K562 (cell line): ENCODE measurements around the gene MTRF1L. TPM values are rescaled to one million over a fixed set of nuclear protein-coding genes. Genes with fewer than 3 reads are reported as not detected.
A peak's percentile ranks its signal among the peaks of the same experiment; 100 is the strongest.

Experiments used
- BCL6 ChIP-seq: fragments of 250-450 bp; sonication (Bioruptor Pico); IDR thresholded peaks from 2 replicates; pipeline ENCODE4 v1.4.0; 2020
- DACH1 ChIP-seq: fragments of 450-650 bp; IDR thresholded peaks from 2 replicates; pipeline ENCODE4 v1.6.1; 2018; ENCODE audit not compliant: partially characterized antibody
- MAFF ChIP-seq: IDR thresholded peaks from 2 replicates; pipeline ENCODE4 v1.6.1; 2012; ENCODE audit warnings: low read length, improper control_type of control experiment
- MXI1 ChIP-seq: IDR thresholded peaks from 2 replicates; pipeline ENCODE4 v1.6.1; 2011; ENCODE audit warnings: low read depth, mild to moderate bottlenecking, improper control_type of control experiment, low read length
- POLR2AphosphoS5 ChIP-seq: IDR thresholded peaks from 2 replicates; pipeline ENCODE4 v1.6.1; 2011; ENCODE audit warnings: mild to moderate bottlenecking, low read depth, low read length, moderate library complexity; ENCODE audit not compliant: control insufficient read depth, insufficient read depth
- STAG1 ChIP-seq: sonication (generic); formaldehyde crosslinking; IDR thresholded peaks from 2 replicates; pipeline ENCODE4 v1.5.0; 2020; ENCODE audit warnings: missing genetic modification reagents, borderline replicate concordance
- TAF9B ChIP-seq: fragments of 450-650 bp; IDR thresholded peaks from 2 replicates; pipeline ENCODE4 v1.6.1; 2018; ENCODE audit warnings: mild to moderate bottlenecking; ENCODE audit not compliant: partially characterized antibody
- ZNF766 ChIP-seq: fragments of 200-800 bp; sonication (Bioruptor generic); conservative IDR thresholded peaks from 2 replicates; pipeline ENCODE4 v1.6.1; 2016; ENCODE audit warnings: missing genetic modification characterization, missing compliant biosample characterization
- polyA plus RNA-seq, 8 experiments: library from polyadenylated mRNA; depleted of rRNA in 4 of 8; stranded (reverse) in 5 of 8; unstranded in 3 of 8; fragments of >200 nt; fragmentation: Nextera tagmentation in 2 of 8; fragmentation: Illumina TruSeq in 1 of 8; extraction: Ambion mirVana in 2 of 8; extraction: Trizol in 1 of 8; gene quantifications; 2 replicates each; pipeline versions ENCODE4 v1.2.1 to v1.2.3, GENCODE V29; 2011 to 2014; ENCODE audit warnings: inconsistent platforms in 1 of 8, missing spikeins in 1 of 8
- total RNA-seq, 7 experiments: library from RNA; depleted of rRNA in 6 of 7; stranded (reverse); fragments of >200 nt in 6 of 7; fragmentation: Illumina TruSeq in 2 of 7; extraction: Trizol in 2 of 7; gene quantifications; 2 replicates each; pipeline versions ENCODE4 v1.2.1 to v1.2.3, GENCODE V29; 2011 to 2021; ENCODE audit warnings: low replicate concordance in 1 of 7
- TF ChIP-seq, protein P1 (sequence below): fragments of 250-450 bp; sonication (Bioruptor Pico); IDR thresholded peaks from 2 replicates; pipeline ENCODE4 v1.9.0; 2021; ENCODE audit warnings: mild to moderate bottlenecking, inconsistent platforms
- TF ChIP-seq, protein P2 (sequence below): fragments of 200-800 bp; sonication (Bioruptor generic); IDR thresholded peaks from 2 replicates; pipeline ENCODE4 v1.6.1; 2017; ENCODE audit warnings: missing genetic modification characterization, missing compliant biosample characterization
- TF ChIP-seq, protein P3 (sequence below): fragments of 250-450 bp; sonication (Bioruptor Pico); IDR thresholded peaks from 2 replicates; pipeline ENCODE4 v1.4.0; 2020
- TF ChIP-seq, protein P4 (sequence below): sonication (generic); formaldehyde crosslinking; IDR thresholded peaks from 2 replicates; pipeline ENCODE4 v1.8.0; 2022; ENCODE audit warnings: mild to moderate bottlenecking, missing genetic modification reagents
- TF ChIP-seq, protein P5 (sequence below), 2 experiments: fragments of 450-650 bp in 1 of 2; IDR thresholded peaks; 2 replicates each; pipeline ENCODE4 v1.6.1; 2011 to 2017; ENCODE audit warnings: low read depth in 2 of 2, antibody characterized with exemption in 1 of 2, borderline replicate concordance in 1 of 2, low read length in 1 of 2, mild to moderate bottlenecking in 1 of 2, mixed read lengths in 1 of 2; ENCODE audit not compliant: control insufficient read depth in 1 of 2

The MTRF1L gene
- total and polyA plus RNA-seq, 9 of the 15 experiments (the other 6 are each of a cell fraction or from before 2014, with no cell fraction given): 10.7 to 34.0 (median 30.2) TPM

DNA sequence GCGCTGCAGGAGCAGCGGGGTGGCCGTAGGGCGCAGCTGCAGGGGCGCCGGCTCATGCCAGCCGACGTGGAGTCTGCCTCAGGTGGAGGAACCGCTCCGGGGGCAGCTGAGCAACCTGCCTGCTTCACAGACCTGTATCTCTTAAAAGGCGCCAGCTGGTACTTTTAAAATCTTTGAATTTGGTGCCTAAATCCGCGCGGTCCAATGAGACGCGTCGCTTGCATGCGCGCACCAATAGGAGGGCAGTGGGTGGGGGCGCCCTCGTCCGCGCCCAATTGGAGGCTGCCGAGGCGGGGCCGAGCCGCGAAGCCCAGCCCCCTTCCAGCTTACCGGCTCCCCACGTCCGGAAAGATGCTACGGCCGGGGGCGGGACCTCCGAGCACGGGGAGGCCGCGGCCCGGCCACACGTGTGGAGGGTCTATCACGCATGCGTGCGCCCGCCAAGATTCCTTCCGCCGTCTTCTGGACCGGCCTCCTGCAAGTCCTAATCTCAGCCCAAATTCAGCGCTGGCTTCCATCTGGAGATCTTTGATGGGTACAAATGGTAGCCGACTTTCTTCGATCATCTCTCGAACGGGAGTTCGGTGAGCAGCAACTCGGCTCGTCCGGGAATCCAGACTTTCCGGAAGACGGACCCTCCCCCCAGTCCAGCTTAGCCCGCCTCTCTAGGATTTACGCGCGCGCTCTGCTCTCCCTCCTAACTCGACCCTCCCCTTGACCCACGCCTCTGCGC is 19.4 kb downstream of the MTRF1L start, which contains the start of gene FBXO5 (continued):
- TF ChIP-seq, protein P1, sequence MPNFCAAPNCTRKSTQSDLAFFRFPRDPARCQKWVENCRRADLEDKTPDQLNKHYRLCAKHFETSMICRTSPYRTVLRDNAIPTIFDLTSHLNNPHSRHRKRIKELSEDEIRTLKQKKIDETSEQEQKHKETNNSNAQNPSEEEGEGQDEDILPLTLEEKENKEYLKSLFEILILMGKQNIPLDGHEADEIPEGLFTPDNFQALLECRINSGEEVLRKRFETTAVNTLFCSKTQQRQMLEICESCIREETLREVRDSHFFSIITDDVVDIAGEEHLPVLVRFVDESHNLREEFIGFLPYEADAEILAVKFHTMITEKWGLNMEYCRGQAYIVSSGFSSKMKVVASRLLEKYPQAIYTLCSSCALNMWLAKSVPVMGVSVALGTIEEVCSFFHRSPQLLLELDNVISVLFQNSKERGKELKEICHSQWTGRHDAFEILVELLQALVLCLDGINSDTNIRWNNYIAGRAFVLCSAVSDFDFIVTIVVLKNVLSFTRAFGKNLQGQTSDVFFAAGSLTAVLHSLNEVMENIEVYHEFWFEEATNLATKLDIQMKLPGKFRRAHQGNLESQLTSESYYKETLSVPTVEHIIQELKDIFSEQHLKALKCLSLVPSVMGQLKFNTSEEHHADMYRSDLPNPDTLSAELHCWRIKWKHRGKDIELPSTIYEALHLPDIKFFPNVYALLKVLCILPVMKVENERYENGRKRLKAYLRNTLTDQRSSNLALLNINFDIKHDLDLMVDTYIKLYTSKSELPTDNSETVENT (CRISPR knock-in tag): peak; percentile 91
- TF ChIP-seq MAFF (no peak), DACH1 (peak; percentile 94), POLR2AphosphoS5 (peak; percentile 86), TAF9B (peak; percentile 25), BCL6 (CRISPR knock-in tag) (no peak), MXI1 (0 out of 2 replicates have a peak, but pooled peaks have one; percentile 58), STAG1 (CRISPR knock-in tag) (no peak), ZNF766 (CRISPR knock-in tag) (0 out of 2 replicates have a peak, but pooled peaks have one; percentile 11)
- TF ChIP-seq, protein P2, sequence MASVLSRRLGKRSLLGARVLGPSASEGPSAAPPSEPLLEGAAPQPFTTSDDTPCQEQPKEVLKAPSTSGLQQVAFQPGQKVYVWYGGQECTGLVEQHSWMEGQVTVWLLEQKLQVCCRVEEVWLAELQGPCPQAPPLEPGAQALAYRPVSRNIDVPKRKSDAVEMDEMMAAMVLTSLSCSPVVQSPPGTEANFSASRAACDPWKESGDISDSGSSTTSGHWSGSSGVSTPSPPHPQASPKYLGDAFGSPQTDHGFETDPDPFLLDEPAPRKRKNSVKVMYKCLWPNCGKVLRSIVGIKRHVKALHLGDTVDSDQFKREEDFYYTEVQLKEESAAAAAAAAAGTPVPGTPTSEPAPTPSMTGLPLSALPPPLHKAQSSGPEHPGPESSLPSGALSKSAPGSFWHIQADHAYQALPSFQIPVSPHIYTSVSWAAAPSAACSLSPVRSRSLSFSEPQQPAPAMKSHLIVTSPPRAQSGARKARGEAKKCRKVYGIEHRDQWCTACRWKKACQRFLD: peak; percentile 78
- TF ChIP-seq, protein P3, sequence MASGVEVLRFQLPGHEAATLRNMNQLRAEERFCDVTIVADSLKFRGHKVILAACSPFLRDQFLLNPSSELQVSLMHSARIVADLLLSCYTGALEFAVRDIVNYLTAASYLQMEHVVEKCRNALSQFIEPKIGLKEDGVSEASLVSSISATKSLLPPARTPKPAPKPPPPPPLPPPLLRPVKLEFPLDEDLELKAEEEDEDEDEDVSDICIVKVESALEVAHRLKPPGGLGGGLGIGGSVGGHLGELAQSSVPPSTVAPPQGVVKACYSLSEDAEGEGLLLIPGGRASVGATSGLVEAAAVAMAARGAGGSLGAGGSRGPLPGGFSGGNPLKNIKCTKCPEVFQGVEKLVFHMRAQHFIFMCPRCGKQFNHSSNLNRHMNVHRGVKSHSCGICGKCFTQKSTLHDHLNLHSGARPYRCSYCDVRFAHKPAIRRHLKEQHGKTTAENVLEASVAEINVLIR (CRISPR knock-in tag): no peak
- TF ChIP-seq, protein P4, sequence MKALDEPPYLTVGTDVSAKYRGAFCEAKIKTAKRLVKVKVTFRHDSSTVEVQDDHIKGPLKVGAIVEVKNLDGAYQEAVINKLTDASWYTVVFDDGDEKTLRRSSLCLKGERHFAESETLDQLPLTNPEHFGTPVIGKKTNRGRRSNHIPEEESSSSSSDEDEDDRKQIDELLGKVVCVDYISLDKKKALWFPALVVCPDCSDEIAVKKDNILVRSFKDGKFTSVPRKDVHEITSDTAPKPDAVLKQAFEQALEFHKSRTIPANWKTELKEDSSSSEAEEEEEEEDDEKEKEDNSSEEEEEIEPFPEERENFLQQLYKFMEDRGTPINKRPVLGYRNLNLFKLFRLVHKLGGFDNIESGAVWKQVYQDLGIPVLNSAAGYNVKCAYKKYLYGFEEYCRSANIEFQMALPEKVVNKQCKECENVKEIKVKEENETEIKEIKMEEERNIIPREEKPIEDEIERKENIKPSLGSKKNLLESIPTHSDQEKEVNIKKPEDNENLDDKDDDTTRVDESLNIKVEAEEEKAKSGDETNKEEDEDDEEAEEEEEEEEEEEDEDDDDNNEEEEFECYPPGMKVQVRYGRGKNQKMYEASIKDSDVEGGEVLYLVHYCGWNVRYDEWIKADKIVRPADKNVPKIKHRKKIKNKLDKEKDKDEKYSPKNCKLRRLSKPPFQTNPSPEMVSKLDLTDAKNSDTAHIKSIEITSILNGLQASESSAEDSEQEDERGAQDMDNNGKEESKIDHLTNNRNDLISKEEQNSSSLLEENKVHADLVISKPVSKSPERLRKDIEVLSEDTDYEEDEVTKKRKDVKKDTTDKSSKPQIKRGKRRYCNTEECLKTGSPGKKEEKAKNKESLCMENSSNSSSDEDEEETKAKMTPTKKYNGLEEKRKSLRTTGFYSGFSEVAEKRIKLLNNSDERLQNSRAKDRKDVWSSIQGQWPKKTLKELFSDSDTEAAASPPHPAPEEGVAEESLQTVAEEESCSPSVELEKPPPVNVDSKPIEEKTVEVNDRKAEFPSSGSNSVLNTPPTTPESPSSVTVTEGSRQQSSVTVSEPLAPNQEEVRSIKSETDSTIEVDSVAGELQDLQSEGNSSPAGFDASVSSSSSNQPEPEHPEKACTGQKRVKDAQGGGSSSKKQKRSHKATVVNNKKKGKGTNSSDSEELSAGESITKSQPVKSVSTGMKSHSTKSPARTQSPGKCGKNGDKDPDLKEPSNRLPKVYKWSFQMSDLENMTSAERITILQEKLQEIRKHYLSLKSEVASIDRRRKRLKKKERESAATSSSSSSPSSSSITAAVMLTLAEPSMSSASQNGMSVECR: peak; percentile 99
- TF ChIP-seq, protein P5, sequence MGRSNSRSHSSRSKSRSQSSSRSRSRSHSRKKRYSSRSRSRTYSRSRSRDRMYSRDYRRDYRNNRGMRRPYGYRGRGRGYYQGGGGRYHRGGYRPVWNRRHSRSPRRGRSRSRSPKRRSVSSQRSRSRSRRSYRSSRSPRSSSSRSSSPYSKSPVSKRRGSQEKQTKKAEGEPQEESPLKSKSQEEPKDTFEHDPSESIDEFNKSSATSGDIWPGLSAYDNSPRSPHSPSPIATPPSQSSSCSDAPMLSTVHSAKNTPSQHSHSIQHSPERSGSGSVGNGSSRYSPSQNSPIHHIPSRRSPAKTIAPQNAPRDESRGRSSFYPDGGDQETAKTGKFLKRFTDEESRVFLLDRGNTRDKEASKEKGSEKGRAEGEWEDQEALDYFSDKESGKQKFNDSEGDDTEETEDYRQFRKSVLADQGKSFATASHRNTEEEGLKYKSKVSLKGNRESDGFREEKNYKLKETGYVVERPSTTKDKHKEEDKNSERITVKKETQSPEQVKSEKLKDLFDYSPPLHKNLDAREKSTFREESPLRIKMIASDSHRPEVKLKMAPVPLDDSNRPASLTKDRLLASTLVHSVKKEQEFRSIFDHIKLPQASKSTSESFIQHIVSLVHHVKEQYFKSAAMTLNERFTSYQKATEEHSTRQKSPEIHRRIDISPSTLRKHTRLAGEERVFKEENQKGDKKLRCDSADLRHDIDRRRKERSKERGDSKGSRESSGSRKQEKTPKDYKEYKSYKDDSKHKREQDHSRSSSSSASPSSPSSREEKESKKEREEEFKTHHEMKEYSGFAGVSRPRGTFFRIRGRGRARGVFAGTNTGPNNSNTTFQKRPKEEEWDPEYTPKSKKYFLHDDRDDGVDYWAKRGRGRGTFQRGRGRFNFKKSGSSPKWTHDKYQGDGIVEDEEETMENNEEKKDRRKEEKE (IDR thresholded peaks at IDR 0.05; ENCODE audit: borderline replicate concordance in 1 of 2, control insufficient read depth in 1 of 2, low read depth in 2 of 2, low read length in 1 of 2): peak in 1 of 2 experiments; percentile 85; a peak in 2 of 4 replicates
